ENCODE data around the gene DOCK7. TPM values are rescaled to one million over a fixed set of nuclear protein-coding genes. Genes with fewer than 3 reads are reported as not detected.

Gene DOCK7
- total and polyA plus RNA-seq, 2 of the 8 experiments (the other 6 are each of a cell fraction or from before 2014, with no cell fraction given) = 10.2 to 33.7 TPM

GRCh38 chr1:62686822-62687221, 1.4 kb downstream of the DOCK7 start:
- no peaks in the 10 kb centered on the region for H3K36me3 ChIP-seq (ENCODE audit: control insufficient read depth in 2 of 4, insufficient read depth in 4 of 4, low read length in 3 of 4)
- H2BK120ac ChIP-seq (replicated peaks; ENCODE audit: low read depth, low read length) = no peak overlapping the region
- H2BK5ac ChIP-seq (ENCODE audit: low read depth, low read length) = no peak overlapping the region
- ChIA-PET POLR2A (ENCODE audit: partially characterized antibody) (interaction anchor here (0.6 to 0.9 kb wide), 4 partner anchors 10 to 247 kb away, joined by 3 to 5 read pairs (median 3); no protein-coding TSS in a partner anchor), CTCF (ENCODE audit: partially characterized antibody) (interaction anchor here (0.6 to 1.2 kb wide), 2 partner anchors 132 to 157 kb away, joined by 3 to 4 read pairs; no protein-coding TSS in a partner anchor)
- no peak overlapping the region for H3K18ac ChIP-seq (ENCODE audit: extremely low read depth, low read length)
- no peak overlapping the region for H2AK5ac ChIP-seq (ENCODE audit: low read depth, low read length)
- no peak overlapping the region for H2BK15ac ChIP-seq (ENCODE audit: low read length)
- H3K4me2 ChIP-seq (ENCODE audit: insufficient read depth in 1 of 2, low read depth in 2 of 2, low read length in 2 of 2) = peak overlapping the region; percentile 71 to 82; a peak in 2 of 4 replicates
- H3K79me1 ChIP-seq (ENCODE audit: low read depth, low read length) = no peaks in the 10 kb centered on the region
- H2AFZ ChIP-seq (ENCODE audit: low read length) = no peak overlapping the region
- H3K9me3 ChIP-seq (ENCODE audit: insufficient read depth in 2 of 2, low read depth in 1 of 2, low read length in 1 of 2) = no peaks in the 10 kb centered on the region
- H3K14ac ChIP-seq (ENCODE audit: insufficient read length) = no peak overlapping the region
- H3K9ac ChIP-seq (replicated peaks in 1 of 4; ENCODE audit: extremely low read depth in 1 of 4, low read depth in 3 of 4, low read length in 3 of 4) = no peak overlapping the region
- H2BK12ac ChIP-seq (ENCODE audit: low read depth, low read length) = no peak overlapping the region
- H3K27ac ChIP-seq (ENCODE audit: low read depth, low read length) = no peak overlapping the region
- no peak overlapping the region for H2BK20ac ChIP-seq (ENCODE audit: low read length)
- H3K4ac ChIP-seq (replicated peaks; ENCODE audit: insufficient read length, low read depth, low read length) = no peak overlapping the region
- H4K5ac ChIP-seq (ENCODE audit: insufficient read length, low read depth, low read length) = no peak overlapping the region
- DNase-seq (ENCODE audit: low read depth in 1 of 2, low spot score in 2 of 2) (no peak), FAIRE-seq (no peak)
- no peak overlapping the region for H4K8ac ChIP-seq (ENCODE audit: extremely low read depth, insufficient read depth, low read length)
- peaks cover 4 to 50% of the 10 kb centered on the region in 2 experiments; a peak in 3 of 4 replicates for H3K79me2 ChIP-seq (ENCODE audit: control insufficient read depth in 1 of 2, insufficient read depth in 2 of 2, low read length in 2 of 2)
- peaks cover 0 to 12% (median 5%) of the 10 kb centered on the region in 4 experiments; a peak in 4 of 7 replicates for H3K4me1 ChIP-seq (replicated peaks in 1 of 4; ENCODE audit: control insufficient read depth in 3 of 4, insufficient read depth in 4 of 4, low read length in 3 of 4)
- H3K27me3 ChIP-seq (replicated peaks in 1 of 4; ENCODE audit: control insufficient read depth in 3 of 4, extremely low read depth in 1 of 4, insufficient read depth in 3 of 4, low read length in 3 of 4) = no peaks in the 10 kb centered on the region
- peaks cover 0 to 2% of the 10 kb centered on the region in 2 experiments for H4K20me1 ChIP-seq (replicated peaks in 1 of 2; ENCODE audit: control insufficient read depth in 1 of 2, insufficient read depth in 2 of 2, low read length in 2 of 2)
- WGBS, 2 experiments (ENCODE audit: extremely low coverage in 1 of 2, insufficient coverage in 1 of 2, insufficient read length in 1 of 2, insufficient replicate concordance in 2 of 2, low coverage in 1 of 2, low lambda C conversion rate in 2 of 2, missing lambda C conversion rate in 1 of 2) = 79% methylated on average over 7 of the region's 7 CpGs; no CpG with 5 or more reads in 1 of the 2 experiments
- H3K56ac ChIP-seq (replicated peaks; ENCODE audit: insufficient read length, low read depth, low read length) = no peak overlapping the region
- no peak overlapping the region for H4K91ac ChIP-seq (replicated peaks; ENCODE audit: insufficient read length, low read length)
- no peak overlapping the region for H3K23ac ChIP-seq (ENCODE audit: insufficient read length)
- peaks cover 4% of the 10 kb centered on the region; the same call in 1 of the 2 replicates for H3K23me2 ChIP-seq (ENCODE audit: low read depth, low read length)
- peak overlapping the region in 2 of 4 experiments; percentile 80 to 86; a peak in 4 of 8 replicates for H3K4me3 ChIP-seq (ENCODE audit: extremely low read depth in 1 of 4, insufficient read depth in 2 of 4, low read depth in 3 of 4, low read length in 4 of 4)
- TF ChIP-seq SAP30 (IDR thresholded peaks at IDR 0.05; ENCODE audit: insufficient read depth, insufficient replicate concordance, low read length) (no peak), SP4 (IDR thresholded peaks at IDR 0.05; ENCODE audit: low read length) (no peak), SIN3A (conservative IDR thresholded peaks at IDR 0.05 in 1 of 2, IDR thresholded peaks at IDR 0.05 in 1 of 2; ENCODE audit: low read depth in 1 of 2, low read length in 2 of 2) (no peak), BACH1 (IDR thresholded peaks at IDR 0.05; ENCODE audit: low read length) (no peak), FOSL1 (IDR thresholded peaks at IDR 0.05; ENCODE audit: insufficient read depth, low read depth, low read length) (no peak), RFX5 (IDR thresholded peaks at IDR 0.05; ENCODE audit: borderline replicate concordance, low read depth, low read length) (no peak), TCF12 (IDR thresholded peaks at IDR 0.05; ENCODE audit: low read depth, low read length) (no peak), CBX8 (IDR thresholded peaks at IDR 0.05; ENCODE audit: borderline replicate concordance, low read depth, low read length) (no peak), SUZ12 (IDR thresholded peaks at IDR 0.05; ENCODE audit: low read length) (no peak), TBP (IDR thresholded peaks at IDR 0.05; ENCODE audit: low read depth, low read length) (no peak), JUN (IDR thresholded peaks at IDR 0.05; ENCODE audit: low read depth, low read length) (no peak)
- TF ChIP-seq, protein P1, sequence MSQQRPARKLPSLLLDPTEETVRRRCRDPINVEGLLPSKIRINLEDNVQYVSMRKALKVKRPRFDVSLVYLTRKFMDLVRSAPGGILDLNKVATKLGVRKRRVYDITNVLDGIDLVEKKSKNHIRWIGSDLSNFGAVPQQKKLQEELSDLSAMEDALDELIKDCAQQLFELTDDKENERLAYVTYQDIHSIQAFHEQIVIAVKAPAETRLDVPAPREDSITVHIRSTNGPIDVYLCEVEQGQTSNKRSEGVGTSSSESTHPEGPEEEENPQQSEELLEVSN (IDR thresholded peaks at IDR 0.05) = no peak
- TF ChIP-seq, protein P2, sequence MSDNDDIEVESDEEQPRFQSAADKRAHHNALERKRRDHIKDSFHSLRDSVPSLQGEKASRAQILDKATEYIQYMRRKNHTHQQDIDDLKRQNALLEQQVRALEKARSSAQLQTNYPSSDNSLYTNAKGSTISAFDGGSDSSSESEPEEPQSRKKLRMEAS (IDR thresholded peaks at IDR 0.05) = no peak

All from H1 (cell line).